Dendritic cell treated with granulocyte-macrophage colony-stimulating factor and Interleukin-4, amounts not matched to agents 40 ng/mL and 50 ng/mL, for 4 days (primary cell): Measurements from ENCODE around the gene LRBA.

ENCODE experiments used
- H3K27ac Mint-ChIP-seq: one replicate; pipeline ENCODE4 v1.8.0; 2022; ENCODE audit warnings: mild to moderate bottlenecking, mixed read lengths
- H3K27me3 Mint-ChIP-seq: one replicate; pipeline ENCODE4 v1.8.0; 2022; ENCODE audit warnings: mild to moderate bottlenecking, mixed read lengths
- H3K36me3 Mint-ChIP-seq: one replicate; pipeline ENCODE4 v1.8.0; 2022; ENCODE audit warnings: low read depth, mixed read lengths
- H3K4me1 Mint-ChIP-seq: one replicate; pipeline ENCODE4 v1.8.0; 2022; ENCODE audit warnings: low read depth, mixed read lengths
- H3K4me3 Mint-ChIP-seq: one replicate; pipeline ENCODE4 v1.8.0; 2022; ENCODE audit warnings: mild to moderate bottlenecking, moderate library complexity, mixed read lengths
- H3K9me3 Mint-ChIP-seq: one replicate; pipeline ENCODE4 v1.8.0; 2022; ENCODE audit warnings: mixed read lengths
- intact Hi-C: fragments of 100-400 bp; cut with micrococcal nuclease; formaldehyde crosslinking; loops from one replicate; pipeline ENCODE4 v1.15.0; 2022

The LRBA gene

DNA sequence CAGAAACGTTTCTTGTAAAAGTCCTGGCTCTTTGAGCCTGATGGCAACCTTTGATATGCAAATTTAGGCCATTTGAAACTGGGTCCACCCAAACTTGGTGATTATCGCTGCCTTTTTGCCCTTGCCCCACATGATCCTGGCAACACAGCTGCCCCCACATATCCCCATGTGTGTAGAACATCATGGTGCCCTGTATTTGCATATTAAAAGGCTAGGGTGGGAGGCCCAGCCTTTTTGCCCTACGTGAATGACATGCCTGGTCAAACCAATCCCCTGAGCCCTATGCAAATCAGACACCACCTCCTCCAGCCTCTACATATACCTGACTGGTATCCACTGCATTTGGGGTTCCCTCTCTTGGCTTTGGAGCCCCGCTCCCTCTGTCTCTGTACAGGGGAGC is 230.8 kb downstream of the LRBA start:
- Mint-ChIP-seq H3K36me3 (no peaks in the 10 kb centered on the region), H3K27me3 (no peaks in the 10 kb centered on the region), H3K9me3 (no peaks in the 10 kb centered on the region), H3K27ac (no peak overlapping the region), H3K4me1 (no peaks in the 10 kb centered on the region), H3K4me3 (no peak overlapping the region)
- intact Hi-C loops, result no loop called here

DNA sequence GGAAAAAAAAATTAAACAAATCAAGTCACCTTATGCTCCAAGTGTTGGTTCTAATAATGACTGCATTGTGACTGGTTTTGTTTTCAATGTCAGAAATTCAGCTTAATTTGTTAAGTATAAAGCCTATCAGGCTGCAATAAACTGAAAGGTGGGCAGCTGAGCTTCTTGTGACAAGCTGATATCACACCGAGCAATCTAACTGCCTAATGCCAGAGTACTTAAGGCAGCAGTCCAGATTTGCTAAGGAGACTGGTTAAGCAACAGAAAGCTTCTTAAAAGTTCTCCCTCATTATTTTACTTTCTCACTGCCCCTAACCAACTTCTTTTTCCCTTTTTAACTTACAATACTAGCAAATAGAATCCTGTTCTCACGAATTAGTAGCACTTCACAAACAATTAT is 232.2 kb downstream of the LRBA start:
- no peak overlapping the region for H3K4me3 Mint-ChIP-seq
- intact Hi-C loops, result no loop called here
- no peak overlapping the region for H3K27ac Mint-ChIP-seq
- no peaks in the 10 kb centered on the region for H3K9me3 Mint-ChIP-seq
- H3K27me3 Mint-ChIP-seq, result no peaks in the 10 kb centered on the region
- H3K4me1 Mint-ChIP-seq, result no peaks in the 10 kb centered on the region
- H3K36me3 Mint-ChIP-seq, result no peaks in the 10 kb centered on the region

DNA sequence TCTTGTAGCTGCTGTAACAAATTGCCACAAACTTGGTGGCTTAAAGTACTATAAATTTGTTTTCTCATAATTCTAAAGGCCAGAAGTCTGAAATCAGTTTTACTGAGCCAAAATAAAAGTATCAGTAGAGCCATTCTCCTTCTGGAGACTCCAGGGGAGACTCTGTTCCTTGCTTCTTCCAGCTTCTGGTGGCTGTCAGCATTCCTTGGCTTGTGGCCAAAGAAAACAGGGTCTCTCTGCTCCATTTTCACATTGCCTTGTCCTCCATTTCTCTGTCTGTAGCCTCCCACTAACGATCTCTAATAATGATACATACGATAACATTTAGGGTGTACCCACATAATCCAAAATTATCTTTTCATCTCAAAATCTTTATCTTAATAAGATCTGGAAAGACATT is 232.8 kb downstream of the LRBA start:
- Mint-ChIP-seq H3K27me3 (no peaks in the 10 kb centered on the region), H3K36me3 (no peaks in the 10 kb centered on the region), H3K4me1 (no peaks in the 10 kb centered on the region), H3K27ac (no peak overlapping the region), H3K9me3 (no peaks in the 10 kb centered on the region), H3K4me3 (no peak overlapping the region)
- intact Hi-C loops, result no loop called here

DNA sequence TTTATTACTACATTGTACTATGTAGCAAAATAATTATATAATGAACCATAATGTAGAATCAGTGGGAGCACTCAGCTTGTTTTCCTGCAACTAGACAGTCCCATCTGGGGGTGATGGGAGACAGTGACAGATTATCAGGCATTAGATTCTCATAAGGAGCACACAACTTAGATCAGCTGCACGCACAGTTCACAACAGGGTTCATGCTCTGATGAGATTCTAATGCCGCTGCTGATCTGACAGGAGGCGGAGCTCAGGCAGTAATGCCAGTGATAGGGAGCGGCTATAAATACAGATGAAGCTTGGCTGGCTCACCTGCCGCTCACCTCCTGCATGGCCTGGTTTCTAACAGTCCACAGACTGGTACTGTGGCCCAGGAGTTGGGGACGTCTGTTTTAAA is 233.9 kb downstream of the LRBA start:
- Mint-ChIP-seq H3K9me3 (no peaks in the 10 kb centered on the region), H3K36me3 (no peaks in the 10 kb centered on the region), H3K27me3 (no peaks in the 10 kb centered on the region), H3K4me3 (no peak overlapping the region), H3K4me1 (no peaks in the 10 kb centered on the region), H3K27ac (no peak overlapping the region)
- intact Hi-C loops, result no loop called here

DNA sequence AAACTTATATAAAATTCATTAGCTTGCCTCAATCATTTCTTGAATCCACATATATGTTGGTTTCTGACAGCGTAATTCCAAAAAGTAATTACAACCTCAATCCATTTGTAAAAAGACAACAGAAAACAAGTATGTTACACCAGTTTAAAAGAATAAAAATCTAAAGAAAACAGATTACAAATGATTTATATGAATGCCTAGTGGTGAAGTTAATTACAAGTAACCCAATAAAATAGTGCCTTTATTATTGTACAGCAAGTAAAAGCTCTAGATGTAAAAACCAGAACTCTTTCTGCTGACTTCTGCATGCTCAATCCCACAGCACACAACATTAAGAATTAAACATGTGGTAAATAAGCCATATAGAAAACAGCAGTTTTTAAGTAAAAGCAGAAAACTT is 235.4 kb downstream of the LRBA start:
- intact Hi-C loops, result no loop called here

DNA sequence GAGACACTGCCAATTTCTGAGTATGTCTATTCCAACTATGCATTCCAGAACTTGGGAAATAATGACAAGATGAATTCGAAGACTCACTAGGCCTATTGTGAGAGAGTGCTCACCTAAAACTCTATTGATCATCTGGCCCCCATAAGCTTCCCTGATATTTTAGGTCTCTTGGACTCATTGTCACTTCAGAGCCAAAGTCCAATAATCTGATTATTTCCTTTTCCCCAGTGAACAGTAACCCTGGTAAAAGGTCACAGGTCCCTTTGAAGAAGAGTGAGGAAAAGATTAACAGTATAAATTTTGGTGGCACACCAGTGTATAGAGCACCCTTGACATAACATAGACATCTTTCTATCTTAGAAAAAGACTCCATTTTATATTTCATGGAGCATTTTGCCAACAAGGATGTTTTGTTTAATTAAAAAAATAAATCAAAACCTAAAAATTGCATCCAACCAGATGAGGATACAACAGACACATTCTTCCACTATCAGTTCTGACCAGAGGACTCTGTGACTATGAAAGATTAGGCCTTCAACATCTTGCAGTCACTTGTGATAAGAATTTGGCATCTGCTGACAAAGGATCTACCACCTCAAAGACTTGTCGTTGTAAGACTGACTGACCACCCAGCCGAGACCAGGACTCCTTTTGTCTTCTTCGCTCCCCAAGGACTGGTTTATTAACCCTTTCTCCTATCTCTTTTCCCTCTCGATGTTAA is 241.2 kb downstream of the LRBA start:
- intact Hi-C loops, result no loop called here
- no peak overlapping the region for H3K27ac Mint-ChIP-seq
- peaks cover 10% of the 10 kb centered on the region for H3K4me1 Mint-ChIP-seq
- no peak overlapping the region for H3K4me3 Mint-ChIP-seq
- no peaks in the 10 kb centered on the region for H3K27me3 Mint-ChIP-seq
- no peaks in the 10 kb centered on the region for H3K36me3 Mint-ChIP-seq
- no peaks in the 10 kb centered on the region for H3K9me3 Mint-ChIP-seq

More for the DNA sequence above, 235.4 kb downstream of the LRBA start:
- H3K9me3 Mint-ChIP-seq, result no peaks in the 10 kb centered on the region
- H3K27me3 Mint-ChIP-seq, result no peaks in the 10 kb centered on the region
- no peaks in the 10 kb centered on the region for H3K4me1 Mint-ChIP-seq
- H3K4me3 Mint-ChIP-seq, result no peak overlapping the region
- no peaks in the 10 kb centered on the region for H3K36me3 Mint-ChIP-seq
- H3K27ac Mint-ChIP-seq, result no peak overlapping the region

DNA sequence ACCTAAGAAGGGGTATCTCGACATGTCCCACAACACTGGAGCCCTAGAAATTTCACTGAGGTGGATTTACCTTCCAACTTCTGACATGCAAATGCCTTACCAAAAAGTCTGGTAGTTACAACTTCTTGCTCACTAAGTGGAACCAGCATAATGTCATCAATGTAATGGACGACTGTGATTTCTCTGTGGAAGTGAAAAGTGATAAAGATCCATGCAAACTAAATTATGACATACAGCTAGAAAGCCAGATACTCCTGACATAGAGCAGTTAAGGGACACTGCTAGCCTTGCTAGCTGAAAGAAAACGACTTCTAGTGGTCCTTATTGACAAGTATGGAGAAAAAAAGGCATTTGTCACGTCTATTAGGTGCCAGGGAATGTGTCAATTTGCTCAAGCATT is 242.1 kb downstream of the LRBA start:
- intact Hi-C loops, result no loop called here
- Mint-ChIP-seq H3K4me1 (peaks cover 11% of the 10 kb centered on the region), H3K36me3 (no peaks in the 10 kb centered on the region), H3K27ac (no peak overlapping the region), H3K27me3 (no peaks in the 10 kb centered on the region), H3K9me3 (no peaks in the 10 kb centered on the region), H3K4me3 (no peak overlapping the region)

DNA sequence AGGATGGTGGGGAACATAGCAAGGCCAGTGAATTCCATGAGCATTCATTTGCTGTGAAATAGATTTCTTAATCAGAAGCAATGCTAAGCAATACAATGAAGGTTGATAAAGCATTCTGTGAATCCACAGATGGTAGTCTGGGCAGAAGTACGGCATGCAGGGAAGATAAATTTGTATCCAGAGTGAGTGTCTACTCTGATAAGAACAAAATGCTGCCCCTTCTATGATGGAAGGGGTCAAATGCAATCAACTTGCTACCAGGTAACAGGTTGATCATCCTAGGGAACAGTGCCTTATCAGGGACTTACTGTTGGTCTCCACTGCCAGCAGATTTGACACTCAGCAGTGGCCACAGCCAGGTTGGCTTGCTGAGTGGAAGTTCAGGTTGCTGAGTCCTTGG is 243.7 kb downstream of the LRBA start:
- Mint-ChIP-seq H3K27ac (no peak overlapping the region), H3K36me3 (no peaks in the 10 kb centered on the region), H3K9me3 (no peaks in the 10 kb centered on the region), H3K27me3 (no peaks in the 10 kb centered on the region), H3K4me3 (no peak overlapping the region), H3K4me1 (peaks cover 11% of the 10 kb centered on the region)
- intact Hi-C loops, result no loop called here

DNA sequence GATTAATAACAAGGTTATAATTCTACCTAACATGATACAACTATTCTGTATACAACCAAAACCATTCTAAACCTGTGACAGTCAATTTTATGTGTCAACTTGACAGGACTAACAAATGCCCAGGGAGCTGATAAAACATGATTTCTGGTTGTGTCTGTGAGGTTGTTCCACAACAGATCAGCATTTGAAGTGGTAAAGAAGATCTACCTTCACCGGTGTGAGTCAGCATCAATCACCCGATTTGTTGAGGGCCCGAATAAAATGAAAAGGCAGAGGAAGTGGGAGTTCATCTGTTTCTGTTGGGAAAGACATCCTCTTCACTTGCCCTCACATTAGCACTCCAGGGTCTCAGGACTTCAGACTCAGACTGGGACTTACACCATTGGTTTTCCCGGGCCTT is 245.2 kb downstream of the LRBA start:
- no peak overlapping the region for H3K27ac Mint-ChIP-seq
- H3K9me3 Mint-ChIP-seq, result no peaks in the 10 kb centered on the region
- H3K27me3 Mint-ChIP-seq, result no peaks in the 10 kb centered on the region
- intact Hi-C loops, result no loop called here
- H3K4me3 Mint-ChIP-seq, result no peak overlapping the region
- no peaks in the 10 kb centered on the region for H3K36me3 Mint-ChIP-seq
- peaks cover 11% of the 10 kb centered on the region for H3K4me1 Mint-ChIP-seq

DNA sequence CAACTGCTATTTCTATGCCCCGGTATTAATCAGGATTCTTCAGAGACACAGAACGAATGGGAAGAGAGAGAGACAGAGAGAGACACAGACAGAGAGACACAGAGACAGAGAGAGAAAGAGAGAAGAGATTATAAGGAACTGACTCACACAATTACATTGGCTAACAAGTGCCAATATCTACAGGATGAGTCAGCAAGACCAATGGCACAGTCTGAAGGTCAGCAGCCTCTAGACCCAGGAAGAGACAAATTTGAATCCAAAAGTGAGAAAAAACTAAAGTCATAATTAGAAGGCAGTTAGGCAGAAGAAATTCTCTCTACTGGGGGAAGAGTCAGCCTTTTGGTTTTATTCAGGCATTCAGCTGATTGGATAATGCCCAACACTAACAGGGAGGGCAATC is 245.8 kb downstream of the LRBA start:
- Mint-ChIP-seq H3K27ac (no peak overlapping the region), H3K4me1 (peaks cover 11% of the 10 kb centered on the region), H3K27me3 (no peaks in the 10 kb centered on the region), H3K4me3 (no peak overlapping the region), H3K36me3 (no peaks in the 10 kb centered on the region), H3K9me3 (no peaks in the 10 kb centered on the region)
- intact Hi-C loops, result no loop called here

DNA sequence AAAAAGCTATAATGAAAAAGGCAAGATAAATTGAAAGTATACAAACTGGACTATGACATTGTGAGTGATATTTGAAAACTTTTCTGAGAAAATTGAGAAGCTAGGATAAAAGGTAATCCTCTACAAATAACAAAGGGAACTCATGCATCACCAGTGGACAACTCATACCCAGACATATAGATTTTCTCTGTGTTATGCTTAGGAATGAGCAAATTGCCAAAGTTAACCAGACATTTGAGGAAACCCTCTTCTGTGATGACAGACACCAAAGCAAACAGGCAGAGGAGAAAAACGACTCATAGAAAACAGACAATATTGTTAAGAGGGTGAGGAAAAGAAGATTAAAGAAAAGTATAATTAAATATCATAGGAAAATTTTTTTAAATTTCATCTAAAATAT is 246.6 kb downstream of the LRBA start:
- intact Hi-C loops, result no loop called here
- Mint-ChIP-seq H3K9me3 (no peaks in the 10 kb centered on the region), H3K27me3 (no peaks in the 10 kb centered on the region), H3K4me3 (no peak overlapping the region), H3K36me3 (no peaks in the 10 kb centered on the region), H3K27ac (no peak overlapping the region), H3K4me1 (peaks cover 11% of the 10 kb centered on the region)

DNA sequence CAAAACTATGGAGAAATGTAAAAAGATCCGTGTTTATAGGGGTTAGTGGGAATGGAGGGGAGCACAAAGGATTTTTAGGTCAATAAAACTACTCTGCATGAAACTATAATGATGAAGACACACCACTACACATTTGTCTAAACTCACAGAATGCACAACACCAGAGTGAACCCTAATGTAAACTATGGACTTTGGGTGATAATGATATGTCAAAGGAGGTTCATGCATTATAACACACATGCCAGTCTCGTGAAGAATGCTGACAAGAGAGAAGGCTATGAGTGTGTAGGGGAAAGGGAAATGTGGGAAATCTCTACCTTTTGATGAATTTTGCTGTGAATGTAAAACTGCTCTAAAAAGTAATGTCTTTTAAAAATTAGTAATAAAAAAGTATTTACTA is 249.9 kb downstream of the LRBA start:
- Mint-ChIP-seq H3K4me3 (no peak overlapping the region), H3K27ac (no peak overlapping the region), H3K27me3 (no peaks in the 10 kb centered on the region), H3K4me1 (peaks cover 11% of the 10 kb centered on the region), H3K9me3 (no peaks in the 10 kb centered on the region), H3K36me3 (no peaks in the 10 kb centered on the region)
- intact Hi-C loops, result no loop called here

DNA sequence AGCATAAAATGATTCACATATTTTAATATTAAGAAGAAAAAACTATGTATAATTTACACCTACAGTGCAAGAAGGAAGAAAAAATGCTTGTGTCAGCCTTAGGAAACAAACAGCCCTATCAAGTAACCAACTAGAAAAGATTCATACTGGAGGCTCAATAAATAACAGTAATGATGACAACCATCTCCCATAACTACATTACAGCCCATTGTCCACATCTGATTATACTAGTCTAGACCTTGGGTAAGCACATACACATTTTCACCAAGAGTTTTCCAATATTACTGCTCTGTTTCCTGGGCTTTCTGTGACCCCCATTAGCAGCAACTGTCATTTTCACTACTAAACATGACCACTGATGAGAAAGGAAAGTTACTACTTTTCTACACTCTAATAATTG is 263.4 kb downstream of the LRBA start:
- Mint-ChIP-seq H3K4me3 (no peak overlapping the region), H3K4me1 (no peaks in the 10 kb centered on the region), H3K27ac (no peak overlapping the region), H3K36me3 (no peaks in the 10 kb centered on the region), H3K27me3 (no peaks in the 10 kb centered on the region), H3K9me3 (no peaks in the 10 kb centered on the region)
- intact Hi-C loops, result no loop called here

DNA sequence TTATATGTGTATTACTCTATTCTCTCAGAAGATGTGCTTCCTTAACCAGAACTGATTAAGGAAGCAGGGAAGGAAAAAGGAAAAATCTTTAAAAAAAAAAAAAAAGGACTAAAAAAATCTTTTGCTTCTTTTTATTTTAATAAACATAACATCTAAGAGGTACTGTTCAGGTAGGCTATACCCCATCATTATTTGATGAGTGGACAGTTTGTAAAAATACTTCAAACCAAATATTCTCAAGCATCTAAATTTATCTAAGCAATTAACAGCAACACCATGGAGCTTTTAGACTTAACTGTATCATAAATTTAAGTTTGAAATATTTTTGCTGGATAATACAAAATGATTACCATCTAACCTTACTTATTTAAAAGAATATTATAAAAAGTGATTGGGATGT is 264.3 kb downstream of the LRBA start:
- no peaks in the 10 kb centered on the region for H3K27me3 Mint-ChIP-seq
- H3K4me1 Mint-ChIP-seq, result no peaks in the 10 kb centered on the region
- intact Hi-C loops, result no loop called here
- H3K9me3 Mint-ChIP-seq, result no peaks in the 10 kb centered on the region
- no peak overlapping the region for H3K4me3 Mint-ChIP-seq
- no peaks in the 10 kb centered on the region for H3K36me3 Mint-ChIP-seq
- H3K27ac Mint-ChIP-seq, result no peak overlapping the region

DNA sequence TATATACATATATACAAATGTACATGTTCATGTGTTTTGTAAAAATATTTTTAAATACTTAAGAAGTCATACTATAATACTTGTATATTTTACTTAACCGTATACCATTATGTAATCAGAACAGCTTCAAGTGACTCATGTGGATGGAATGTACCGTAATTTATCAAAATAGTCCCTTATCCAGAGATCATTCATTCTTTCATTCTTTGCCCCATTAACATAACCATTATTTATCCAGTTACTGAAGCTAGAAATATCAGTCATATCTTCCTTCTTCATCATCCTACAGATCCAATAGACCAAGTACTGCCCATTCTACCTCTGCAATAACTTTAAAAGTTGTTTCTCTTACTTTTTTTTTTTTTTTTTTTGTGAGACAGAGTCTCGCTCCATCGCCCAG is 268.9 kb downstream of the LRBA start:
- Mint-ChIP-seq H3K27me3 (no peaks in the 10 kb centered on the region), H3K27ac (no peak overlapping the region)

More for the DNA sequence above, 268.9 kb downstream of the LRBA start:
- Mint-ChIP-seq H3K4me1 (no peaks in the 10 kb centered on the region), H3K36me3 (no peaks in the 10 kb centered on the region), H3K9me3 (no peaks in the 10 kb centered on the region), H3K4me3 (no peak overlapping the region)
- intact Hi-C loops, result no loop called here
